Suppressor macrophage (primary cell): Measurements from ENCODE around the gene PRKAB2.
"Not testable (repeated sequence)": the region's sequence is repeated elsewhere in the genome, so short reads cannot be mapped to it uniquely, and the experiment has no call there.

Experiments
- DNase-seq, 4 experiments: peaks; one replicate each; pipeline ENCODE4 v3.0.0-alpha.2; 2020 to 2022

Gene PRKAB2

DNA sequence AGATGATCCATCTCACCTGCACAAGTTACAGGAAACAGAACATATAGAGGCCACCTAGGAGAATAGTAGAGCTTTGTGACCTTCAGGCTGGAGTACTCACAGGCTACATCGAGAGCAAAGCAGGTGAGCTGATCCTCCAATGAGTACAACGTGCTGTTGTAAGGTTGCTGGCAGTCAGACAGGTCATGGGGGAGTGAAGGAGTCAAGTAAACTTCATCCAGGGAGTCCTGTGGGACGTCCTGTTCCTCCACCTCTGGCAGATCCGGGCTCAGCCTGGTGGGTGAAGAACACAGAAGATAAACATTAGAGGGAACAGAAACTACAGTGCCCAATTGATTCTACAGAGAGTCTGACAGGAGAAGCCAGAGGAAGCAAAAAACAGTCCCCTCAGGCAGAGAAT is 62.5 kb downstream of the PRKAB2 start:
- DNase-seq, result no peak

DNA sequence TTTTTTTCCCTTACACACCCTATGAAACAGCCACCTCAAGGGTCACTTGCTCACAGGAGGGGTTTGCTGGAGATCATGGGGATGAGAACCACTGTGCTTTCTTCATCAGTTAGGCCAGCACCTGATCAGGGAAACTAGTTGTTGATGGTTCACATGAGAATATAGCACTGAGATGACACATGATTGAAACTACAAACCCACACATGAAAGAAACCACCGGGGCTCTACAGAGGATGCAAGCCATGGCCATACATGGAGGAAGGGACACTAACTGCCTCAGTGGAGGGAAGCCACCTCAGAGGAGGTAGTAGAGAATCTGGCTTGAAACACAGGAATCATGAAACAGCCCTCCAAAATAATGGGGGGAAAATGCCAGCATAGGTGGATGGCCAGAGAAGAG is 63.2 kb downstream of the PRKAB2 start:
- no peak for DNase-seq

DNA sequence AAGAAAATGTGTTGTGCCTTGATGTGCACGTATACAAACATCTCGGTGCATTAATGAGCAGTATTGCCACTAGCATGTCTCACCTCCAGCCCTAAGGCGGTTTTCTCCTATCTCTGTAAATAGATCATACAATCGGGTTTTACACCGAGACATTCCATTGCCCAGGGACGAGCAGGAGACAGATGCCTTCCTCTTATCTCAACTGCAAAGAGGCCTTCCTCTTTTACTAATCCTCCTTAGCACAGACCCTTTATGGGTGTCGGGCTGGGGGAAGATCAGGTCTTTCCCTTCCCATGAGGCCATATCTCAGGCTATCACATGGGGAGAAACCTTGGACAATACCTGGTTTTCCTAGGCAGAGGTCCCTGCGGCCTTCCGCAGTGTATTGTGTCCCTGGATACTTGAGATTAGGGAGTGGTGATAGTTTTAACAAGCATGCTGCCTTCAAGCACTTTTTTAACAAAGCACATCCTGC is 65.8 kb downstream of the PRKAB2 start:
- DNase-seq, result not testable (repeated sequence)

DNA sequence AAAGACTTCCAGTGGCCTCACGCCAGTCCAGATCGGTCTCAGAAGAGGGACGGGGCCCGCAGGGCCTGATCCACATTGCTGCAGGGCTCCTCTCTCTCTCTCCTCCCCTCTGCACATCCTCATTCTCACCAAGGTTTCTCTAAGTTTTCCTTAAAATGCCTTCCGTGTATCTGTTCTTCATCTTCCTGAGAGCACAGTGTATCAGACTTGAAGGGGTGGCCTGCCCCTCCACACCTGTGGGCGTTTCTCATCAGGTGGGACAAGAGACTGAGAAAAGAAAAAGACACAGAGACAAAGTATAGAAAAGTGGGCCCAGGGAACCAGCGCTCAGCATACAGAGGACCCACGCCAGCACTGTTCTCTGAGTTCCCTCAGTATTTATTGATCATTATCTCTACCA is 66.4 kb downstream of the PRKAB2 start:
- DNase-seq, result no peak
